HG02763 (cell line): Measurements from ENCODE around the gene CYP2F1.
"Not testable (repeated sequence)": the region's sequence is repeated elsewhere in the genome, so short reads cannot be mapped to it uniquely, and the experiment has no call there.

ENCODE experiments used
- ATAC-seq: cut with Tn5 transposase; IDR thresholded peaks from one replicate; pipeline ENCODE4 v1.9.1; 2021; ENCODE audit warnings: mild to moderate bottlenecking, moderate library complexity; ENCODE audit not compliant: unreplicated experiment

CYP2F1 gene

DNA sequence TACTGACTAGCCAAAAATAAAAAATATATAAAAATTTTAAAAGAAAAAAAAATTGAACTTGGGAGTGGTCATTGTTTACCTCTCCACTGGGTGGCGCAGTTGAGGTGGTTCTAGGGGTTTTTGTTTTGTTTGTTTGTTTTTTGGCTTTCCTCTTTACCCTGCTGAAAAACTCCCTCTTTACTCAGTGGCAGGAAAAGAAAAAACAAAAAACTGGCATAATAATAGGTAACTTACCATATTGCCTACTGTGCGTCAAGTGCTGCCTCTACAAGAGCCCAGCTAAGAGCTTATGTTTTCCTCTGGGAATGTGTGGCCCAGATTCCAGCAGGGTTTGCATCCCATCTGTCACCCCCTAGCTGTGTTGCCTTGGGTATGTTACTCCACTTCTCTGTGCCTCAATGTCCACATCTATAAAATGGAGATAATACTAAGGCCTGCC, 12.6 kb downstream of the CYP2F1 start:
- ATAC-seq, result not testable (repeated sequence)

DNA sequence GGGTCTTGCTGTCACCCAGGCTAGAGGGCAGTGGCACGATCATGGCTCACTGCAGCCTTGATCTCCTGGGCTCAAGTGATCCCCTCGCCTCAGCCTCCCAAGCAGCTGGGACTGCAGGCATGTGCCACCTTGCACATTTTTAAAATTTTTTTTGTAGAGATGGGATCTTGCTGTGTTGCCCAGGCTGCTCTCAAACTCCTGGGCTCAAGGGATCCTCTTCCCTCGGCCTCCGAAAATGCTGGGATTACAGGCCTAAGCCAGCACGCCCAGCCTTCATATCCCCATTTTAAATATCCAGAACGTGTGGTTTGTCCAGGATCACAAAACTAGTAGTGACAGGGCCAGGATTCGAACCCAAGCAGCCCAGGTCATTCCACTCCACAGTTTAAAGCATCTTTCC, 13.1 kb downstream of the CYP2F1 start:
- ATAC-seq, result not testable (repeated sequence)

DNA sequence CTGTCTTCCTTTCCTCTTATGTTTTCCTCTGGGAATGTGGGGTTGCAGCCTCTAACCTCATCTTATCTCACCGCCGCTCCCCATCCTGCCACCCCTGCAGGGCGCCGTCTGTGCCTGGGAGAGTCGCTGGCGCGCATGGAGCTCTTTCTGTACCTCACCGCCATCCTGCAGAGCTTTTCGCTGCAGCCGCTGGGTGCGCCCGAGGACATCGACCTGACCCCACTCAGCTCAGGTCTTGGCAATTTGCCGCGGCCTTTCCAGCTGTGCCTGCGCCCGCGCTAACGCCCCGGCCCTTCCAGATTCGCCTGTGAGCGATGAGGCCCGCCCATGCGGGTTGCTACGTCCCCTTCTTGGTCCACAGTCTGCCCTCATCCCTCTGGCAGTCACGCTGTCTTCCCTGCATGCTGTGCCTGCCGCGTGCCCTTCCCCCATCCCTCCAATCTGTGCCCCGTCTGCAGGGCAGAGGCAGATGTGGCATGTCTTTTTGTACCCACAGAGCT, 13.6 kb downstream of the CYP2F1 start:
- ATAC-seq, result not testable (repeated sequence)

DNA sequence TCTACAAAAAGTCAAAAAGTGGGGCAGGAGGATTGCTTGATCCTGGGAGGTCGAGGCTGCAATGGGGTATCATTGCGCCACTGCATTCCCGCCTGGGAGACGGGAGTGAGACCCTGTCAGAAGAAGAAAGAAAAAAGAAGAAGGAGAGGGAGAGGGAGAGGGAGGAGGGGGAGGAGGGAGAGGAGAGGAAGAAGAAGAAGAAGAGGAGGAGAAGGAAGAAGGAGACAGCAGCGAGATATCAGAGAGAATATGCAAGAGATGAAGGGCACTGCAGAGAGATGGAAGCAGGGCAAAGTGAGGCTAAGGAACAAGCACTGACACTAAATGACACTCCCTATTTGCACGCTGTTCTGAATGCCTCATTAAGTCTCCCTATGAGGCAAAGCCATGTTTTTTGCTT, 14.5 kb downstream of the CYP2F1 start:
- ATAC-seq, result no peak

DNA sequence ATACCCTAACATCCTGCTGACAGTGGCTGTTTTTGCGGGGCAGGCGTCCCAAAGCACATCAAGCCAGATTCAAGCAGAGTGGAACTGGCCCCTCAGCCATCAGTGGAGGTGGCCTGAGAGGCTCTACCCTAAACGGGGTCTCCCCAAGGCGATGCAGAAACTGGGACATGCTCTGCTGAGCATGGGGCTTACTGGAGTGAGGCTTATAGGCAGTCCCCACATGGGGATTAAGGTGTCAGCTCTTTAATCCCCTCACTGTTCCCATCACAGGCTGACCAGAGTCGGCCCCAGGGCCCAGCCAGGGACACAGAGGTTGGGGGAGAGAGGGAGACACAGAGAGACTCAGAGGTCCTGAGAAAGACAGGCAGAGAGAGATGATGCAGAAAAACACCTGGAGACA, 17.0 kb downstream of the CYP2F1 start:
- ATAC-seq, result no peak

DNA sequence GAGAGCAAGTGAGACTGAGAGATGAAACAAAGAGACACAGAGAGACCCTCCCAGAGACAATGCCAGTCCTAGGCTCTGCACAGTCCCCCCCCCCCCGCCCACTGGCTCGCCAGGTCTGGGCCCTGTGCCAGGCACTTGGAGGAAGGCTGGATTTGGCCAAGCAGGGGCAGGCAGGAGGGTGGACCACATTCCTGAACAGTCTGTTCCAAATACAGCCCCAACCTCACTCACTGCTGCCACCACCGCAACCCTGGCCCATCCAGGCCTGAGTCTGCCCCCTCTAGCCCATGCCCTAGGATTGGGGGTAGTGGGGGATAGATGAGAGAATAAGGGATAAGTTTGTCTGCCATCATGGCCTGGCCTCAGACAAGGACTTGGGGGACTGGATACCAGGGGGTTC, 19.0 kb downstream of the CYP2F1 start:
- ATAC-seq, result no peak

DNA sequence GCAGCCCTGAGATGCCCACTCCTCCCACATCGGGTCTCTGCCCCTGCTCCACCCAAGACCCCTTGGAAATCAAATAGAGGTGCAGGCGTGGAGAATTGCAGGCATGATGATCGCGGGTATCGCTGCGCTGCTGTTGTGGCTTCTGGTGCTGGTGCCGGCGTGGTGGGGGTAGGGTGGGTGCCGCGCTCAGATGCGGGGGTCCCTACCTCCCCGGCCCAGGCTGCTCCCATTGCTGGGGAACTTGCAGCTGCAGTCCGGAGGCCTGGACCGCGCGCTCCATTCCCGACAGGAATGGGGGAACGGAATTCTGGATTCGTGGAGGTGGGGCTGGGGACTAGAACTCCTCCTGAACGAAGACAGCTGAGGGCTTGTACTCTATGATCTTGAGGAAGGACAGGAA, 20.4 kb downstream of the CYP2F1 start:
- ATAC-seq, result no peak

DNA sequence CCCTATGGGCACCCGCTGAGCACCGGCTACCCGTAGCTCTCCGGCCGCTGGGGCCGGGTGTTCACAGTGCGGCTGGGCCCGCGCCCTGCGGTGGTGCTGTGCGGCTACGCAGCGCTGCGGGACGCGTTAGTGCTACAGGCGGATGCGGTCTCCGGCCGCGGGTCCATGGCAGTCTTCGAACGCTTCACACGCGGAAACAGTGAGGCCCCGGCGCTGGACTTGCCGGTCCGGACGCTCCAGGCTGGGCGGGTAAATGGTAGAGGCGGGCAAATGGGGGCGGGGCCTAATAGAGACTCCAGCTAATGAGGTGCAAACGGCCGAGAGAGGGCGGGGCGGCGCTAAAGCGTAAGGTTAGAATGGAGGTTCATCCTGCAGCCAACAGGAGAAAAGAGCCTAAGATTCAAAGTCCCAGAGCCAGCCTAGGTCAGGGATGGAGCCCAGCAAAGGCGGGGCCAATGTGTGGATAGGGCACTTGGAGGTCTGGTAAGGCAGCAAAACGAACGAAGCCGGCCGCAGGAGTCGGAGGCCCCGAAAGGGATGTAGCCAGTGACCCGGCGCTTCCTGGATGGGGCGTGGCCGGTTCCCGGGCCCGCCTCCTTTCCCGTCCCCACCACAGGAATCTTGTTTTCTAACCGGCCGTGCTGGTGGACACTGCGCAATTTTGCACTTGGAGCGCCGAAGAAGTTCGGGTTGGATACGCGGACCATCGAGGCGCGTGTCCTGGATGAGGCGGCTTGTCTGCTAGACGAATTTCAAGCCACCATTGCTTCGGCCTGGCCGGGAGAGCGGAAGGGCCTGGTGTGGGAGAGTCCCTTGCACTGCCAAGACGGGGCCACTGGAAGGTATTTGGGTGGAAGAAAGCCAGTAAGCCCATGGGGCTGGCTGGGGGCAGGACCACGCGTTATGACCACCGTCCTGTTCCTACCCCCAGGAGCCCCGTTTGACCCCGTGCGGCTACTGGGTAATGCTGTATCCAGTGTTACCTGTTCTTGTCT, 21.5 kb downstream of the CYP2F1 start:
- ATAC-seq, result not testable (repeated sequence)

DNA sequence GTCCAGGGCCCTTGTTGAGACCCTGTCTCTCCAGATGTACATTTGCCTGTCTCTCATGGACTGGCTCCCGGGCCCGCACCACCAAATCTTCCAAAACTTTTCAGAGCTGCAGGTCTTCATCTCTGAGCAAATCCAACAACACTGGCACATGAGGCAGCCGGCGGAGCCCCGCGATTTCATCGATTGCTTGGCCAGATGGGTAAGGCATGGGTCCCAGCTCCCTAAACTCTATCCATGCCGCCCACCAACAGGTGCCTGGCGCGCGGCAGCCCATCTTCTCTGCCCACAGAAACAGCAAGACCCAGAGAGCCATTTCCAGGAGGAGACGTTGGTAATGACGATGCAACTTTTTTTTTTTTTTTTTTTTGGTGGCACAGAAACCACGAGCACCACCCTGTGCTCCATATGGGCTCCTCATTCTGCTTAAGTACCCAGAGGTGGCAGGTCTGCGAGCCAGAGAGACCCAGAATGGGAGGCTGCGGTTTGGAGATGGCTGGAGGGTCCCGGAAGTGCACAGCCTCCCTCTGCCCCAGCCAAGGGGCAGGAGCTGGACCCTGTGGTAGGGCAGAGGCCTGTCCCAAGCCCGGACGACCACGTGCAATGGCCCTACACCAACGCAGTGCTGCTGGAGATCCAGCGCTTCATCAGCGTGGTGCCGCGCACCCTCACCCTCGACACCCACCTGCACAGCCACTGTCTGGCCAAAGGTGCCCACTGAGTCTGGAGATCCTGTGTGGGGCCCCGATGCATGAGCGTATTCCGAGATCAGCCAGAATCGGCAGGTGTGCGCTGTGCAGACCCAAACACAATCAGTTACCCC, 22.6 kb downstream of the CYP2F1 start:
- no peak for ATAC-seq

DNA sequence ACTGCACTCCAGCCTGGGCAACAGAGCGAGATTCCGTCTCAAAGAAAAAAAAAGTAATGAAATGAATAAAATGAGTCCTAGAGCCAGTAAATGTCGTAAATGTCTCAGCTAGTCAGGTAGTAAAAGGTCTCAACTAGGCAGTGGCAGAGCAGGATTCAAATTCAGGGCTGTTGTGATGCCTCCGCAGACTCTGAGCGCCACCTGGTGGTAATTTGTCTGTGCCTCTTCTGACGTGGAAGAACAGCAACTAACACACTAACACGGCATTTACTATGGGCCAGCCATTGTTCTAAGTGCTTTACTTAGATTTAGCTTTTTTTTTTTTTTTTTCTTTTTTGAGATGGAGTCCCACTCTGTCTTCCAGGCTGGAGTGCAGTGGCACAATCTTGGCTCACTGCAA, 30.2 kb downstream of the CYP2F1 start:
- no peak for ATAC-seq

DNA sequence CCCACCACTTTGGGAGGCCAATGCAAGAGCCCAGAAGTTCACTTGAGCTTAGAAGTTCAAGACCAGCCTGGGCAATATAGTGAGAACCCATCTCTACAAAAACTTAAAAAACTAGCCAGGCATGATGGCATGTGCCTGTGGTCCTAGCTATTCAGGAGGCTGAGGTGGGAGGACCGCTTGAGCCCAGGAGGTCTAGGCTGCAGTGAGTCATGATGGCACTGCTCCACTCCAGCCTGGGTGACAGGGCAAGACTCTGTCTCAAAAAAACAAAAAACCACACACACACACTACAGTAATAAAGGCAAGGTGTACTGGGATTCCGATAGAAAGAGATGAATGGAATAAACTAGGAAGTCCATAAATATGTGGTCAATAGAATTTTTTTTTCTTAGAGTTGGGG, 35.6 kb downstream of the CYP2F1 start:
- ATAC-seq, result no peak

DNA sequence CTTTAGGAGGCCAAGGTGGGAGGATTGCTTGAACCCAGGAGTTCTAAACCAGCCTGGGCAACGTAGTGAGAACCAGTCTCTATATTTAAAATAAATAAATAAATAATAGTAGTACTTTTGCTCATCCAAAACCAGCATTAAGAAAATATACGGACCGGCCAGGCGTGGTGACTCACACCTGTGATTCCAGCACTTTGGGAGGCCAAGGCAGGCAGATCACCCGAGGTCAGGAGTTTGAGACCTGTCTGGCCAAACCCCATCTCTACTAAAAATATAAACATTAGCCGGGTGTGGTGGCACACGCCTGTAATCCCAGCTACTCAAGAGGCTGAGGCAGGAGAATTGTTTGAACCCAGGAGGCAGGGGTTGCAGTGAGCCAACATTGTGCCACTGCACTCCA, 36.8 kb downstream of the CYP2F1 start:
- not testable (repeated sequence) for ATAC-seq

DNA sequence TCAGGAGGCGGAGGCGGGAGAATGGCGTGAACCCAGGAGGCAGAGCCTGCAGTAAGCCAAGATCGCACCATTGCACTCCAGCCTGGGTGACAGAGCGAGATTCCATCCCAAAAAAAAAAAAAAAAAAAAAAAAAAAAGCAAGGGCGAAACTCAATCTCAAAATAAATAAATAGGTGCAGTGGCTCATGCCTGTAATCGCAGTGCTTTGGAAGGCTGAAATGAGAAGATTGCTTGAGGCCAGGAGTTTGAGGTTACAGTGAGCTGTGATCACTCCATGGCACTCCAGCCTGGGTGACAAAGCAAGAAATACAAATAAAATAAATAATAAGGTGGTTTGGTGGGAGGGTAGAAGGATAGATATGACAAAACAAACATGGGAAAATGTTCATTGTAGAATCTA, 39.8 kb downstream of the CYP2F1 start:
- ATAC-seq, result no peak

DNA sequence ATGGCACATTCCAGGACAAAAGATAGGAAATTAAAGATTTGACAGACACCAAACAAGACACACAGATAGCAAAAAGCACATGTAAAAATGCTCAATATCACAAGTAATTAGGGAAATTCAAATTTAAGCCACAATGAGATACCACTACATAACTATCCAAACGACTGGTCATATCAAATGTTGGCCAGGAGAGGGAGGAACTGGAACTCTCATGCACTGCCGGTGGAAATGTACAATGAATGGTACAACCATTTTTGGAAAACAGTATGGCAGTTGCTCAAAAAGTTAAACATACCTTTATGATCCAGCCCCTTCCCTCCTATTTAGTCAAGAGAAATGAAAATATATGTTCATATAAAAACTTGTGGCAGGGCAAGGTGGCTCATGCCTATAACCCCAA, 42.0 kb downstream of the CYP2F1 start:
- no peak for ATAC-seq

DNA sequence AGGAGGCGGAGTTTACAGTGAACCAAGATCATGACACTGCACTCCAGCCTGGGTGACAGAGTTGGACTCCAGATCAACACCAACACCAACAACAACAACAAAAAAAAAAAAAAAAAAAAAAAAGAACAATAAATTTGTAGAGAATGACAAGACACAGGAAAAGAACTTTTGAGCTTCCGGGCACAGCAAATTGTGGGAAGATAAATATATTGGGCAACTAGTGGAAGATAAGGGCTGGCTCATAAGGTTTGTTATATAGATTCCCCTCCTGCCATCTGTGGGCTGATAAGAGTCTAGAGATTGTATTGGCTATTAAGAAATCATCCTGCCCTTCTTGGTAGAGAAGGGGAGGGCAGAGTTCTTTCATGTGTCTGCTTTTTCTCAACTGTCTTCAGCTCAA, 45.6 kb downstream of the CYP2F1 start:
- no peak for ATAC-seq

DNA sequence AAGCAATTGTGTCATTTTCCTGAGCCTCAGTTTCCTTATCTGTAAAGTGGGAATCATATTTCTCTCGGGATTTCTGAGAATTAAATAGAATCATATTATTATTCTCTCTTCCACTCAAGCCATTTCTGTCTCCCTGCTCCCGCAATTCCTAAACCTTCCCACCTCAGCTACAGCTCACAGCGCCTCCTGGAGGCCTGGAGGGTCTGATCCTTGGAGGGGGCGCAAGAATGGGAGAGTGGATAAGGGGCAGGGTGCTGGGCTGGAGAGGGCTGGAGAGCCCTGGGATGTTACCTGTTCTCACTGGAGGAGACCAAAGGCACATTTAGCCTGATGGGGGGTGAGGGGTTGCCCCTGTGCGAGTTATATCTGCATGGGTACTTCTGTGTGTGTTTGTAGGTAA, 47.7 kb downstream of the CYP2F1 start:
- no peak for ATAC-seq

DNA sequence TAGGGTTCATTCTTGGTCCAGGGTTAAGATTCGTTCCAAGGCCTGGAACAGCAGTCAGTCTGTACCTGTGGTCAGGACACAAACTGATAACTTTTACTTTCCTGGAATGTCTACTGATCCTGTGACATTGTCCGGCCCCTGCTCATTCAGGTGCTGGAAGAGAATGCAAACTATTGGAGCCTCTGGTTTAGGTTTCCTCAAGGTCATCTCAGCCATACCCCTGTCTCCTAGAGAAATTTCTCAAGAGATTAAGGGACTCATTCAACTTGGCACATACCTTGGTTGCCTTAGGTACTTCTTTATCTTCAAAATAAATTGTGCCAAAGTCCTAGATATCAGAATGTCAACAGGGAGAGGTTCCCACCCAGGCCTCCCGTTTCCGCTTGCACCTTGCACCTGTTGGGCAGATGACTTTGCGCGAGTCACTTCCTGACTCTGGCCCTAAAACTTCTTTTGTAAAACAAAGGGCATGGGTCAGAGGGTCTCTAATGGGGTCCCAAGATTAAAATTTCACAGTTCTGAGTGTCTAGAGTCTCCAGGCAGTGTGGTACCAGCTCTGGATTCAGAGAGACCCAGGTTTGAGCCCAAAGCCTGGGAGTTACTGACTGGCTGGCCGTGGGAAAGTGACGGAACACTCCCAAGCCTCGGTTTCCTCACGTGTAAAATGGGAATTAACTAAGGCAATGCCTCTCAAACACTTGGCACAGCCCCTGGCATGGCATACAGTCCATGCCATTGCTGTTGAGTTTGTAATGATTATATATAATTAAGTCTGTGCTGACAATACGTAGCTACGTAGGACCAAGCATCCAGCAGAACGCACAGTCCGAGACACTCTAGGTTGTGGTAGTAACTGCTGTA, 52.9 kb downstream of the CYP2F1 start:
- ATAC-seq, result no peak

DNA sequence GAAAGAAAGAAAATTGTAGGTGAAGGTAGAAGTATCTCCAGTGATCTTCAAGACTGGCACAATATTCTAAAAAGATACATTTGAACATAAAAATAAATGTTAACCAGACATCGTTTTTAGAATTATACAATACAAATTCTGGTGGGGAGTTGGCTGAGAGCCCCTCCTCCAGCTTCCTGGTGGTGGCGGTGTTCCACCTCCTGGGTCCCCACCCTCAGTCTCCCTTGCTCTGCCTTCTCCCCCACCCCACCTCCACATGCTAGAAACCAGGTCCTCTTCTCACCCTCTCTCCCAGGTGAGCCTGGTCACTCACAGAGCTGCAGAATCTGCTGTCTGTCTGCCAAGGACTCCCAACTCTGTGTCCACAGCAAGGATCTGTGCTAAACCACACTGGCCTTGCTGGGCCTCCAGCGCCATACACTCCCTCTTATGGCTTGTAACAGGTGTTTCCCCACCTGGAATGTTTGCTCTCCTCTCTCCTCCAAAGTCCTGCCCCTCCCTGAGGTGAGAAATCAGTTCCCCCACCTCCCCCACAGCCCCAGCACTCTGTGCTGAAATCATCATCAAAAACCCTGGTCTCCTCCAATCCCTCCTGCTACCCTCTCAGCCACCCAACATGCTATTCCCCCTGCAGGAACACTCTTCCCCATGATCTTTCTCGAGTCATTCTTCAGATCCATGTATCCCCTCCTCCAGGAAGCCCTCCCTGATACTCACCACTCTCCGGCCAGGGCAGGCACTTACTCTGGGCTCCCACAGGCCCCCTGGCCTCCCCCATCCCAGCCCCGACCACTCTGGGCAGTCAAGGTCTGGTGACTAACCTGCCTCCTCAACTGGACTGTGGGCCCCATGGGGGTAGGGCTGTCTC, 58.3 kb downstream of the CYP2F1 start:
- no peak for ATAC-seq

DNA sequence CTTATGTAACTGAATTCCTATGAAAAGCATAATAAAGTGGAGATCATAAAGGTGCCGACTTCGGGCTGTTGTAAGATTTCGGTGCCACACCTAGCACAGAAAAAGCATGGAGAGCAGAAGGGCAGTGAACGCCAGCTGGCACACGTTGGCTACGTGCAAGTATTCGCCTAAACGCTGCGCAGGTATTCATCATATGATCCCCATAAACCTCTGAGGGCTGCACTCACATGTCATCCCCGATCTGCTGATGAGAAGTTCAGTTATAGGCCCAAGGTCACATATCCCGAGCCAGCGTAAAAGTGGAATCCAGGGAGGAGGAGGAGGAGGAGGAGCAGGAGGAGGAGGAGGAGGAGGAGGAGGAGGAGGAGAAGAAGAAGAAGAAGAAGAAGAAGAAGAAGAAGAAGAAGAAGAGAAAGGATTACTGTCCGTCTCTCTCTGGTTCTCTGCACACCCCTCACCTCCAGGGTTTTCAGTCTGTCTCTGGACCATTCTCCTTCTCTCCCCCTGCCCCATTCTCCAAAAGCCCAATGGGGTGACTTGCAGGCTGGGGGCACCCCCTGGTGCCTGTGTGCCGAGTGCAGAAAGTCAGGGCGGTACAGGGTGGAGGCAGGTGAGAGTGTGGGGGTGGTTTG, 60.2 kb downstream of the CYP2F1 start:
- ATAC-seq, result no peak
